ENCODE data around the gene TLL1. TPM values are rescaled to one million over a fixed set of nuclear protein-coding genes. Genes with fewer than 3 reads are reported as not detected.

TLL1 gene
- total and polyA plus RNA-seq, 2 donors (not counting 3 experiments of a cell fraction or from before 2014, with no cell fraction given) = 0.41 to 1.4 TPM

- CTCF ChIA-PET = interaction anchor here (1.1 kb wide), 1 partner anchor 10 kb away, joined by 5 read pairs; no protein-coding TSS in a partner anchor
- Histone ChIP-seq H3K4me3 (replicated peaks in 1 of 3; ENCODE audit: insufficient read depth in 1 of 3, low read depth in 1 of 3, low read length in 3 of 3) (no peak overlapping the region), H3K27me3 (ENCODE audit: control insufficient read depth in 2 of 2, insufficient read depth in 2 of 2, low read length in 2 of 2) (no peaks in the 10 kb centered on the region), H3K9me3 (replicated peaks; ENCODE audit: control insufficient read depth, insufficient read depth, low read length) (no peaks in the 10 kb centered on the region), H3K9ac (replicated peaks; ENCODE audit: extremely low read depth, insufficient read depth, low read length) (no peak overlapping the region), H3K4me1 (ENCODE audit: control insufficient read depth, extremely low read depth, insufficient read depth, low read length) (no peaks in the 10 kb centered on the region), H2AFZ (ENCODE audit: low read depth, low read length) (no peak overlapping the region), H3K4me2 (ENCODE audit: insufficient read depth, low read length) (no peak overlapping the region), H4K20me1 (replicated peaks; ENCODE audit: control insufficient read depth, extremely low read depth, insufficient read depth, low read length) (no peaks in the 10 kb centered on the region), H3K9me1 (replicated peaks; ENCODE audit: control insufficient read depth, extremely low read depth, insufficient read depth, low read length) (no peaks in the 10 kb centered on the region), H3K27ac (ENCODE audit: insufficient read depth, low read depth, low read length) (no peak overlapping the region), H3K79me2 (ENCODE audit: control insufficient read depth, insufficient read depth, low read length) (no peaks in the 10 kb centered on the region), H3K36me3 (ENCODE audit: control insufficient read depth in 2 of 2, extremely low read depth in 1 of 2, insufficient read depth in 2 of 2, low read length in 2 of 2) (no peaks in the 10 kb centered on the region)
- dilution Hi-C loops (cut with MboI; ENCODE audit: extremely low pct_ligation_motif_present, low sequenced_read_pairs) (no loop called here), intact Hi-C loops (cut with micrococcal nuclease) (no loop called here)
- no peak for TF ChIP-seq GATA2 (IDR thresholded peaks at IDR 0.05; ENCODE audit: insufficient read depth, insufficient read length, low read depth, low read length)
- TF ChIP-seq EZH2 (IDR thresholded peaks at IDR 0.05; ENCODE audit: borderline replicate concordance, low read depth, low read length, severe bottlenecking) = no peak
- no peak for TF ChIP-seq FOS (IDR thresholded peaks at IDR 0.05; ENCODE audit: borderline replicate concordance, insufficient read depth, low read length)
- TF ChIP-seq MYC (IDR thresholded peaks at IDR 0.05; ENCODE audit: low read depth, low read length) = no peak
- no peak for TF ChIP-seq CTCF (IDR thresholded peaks at IDR 0.05; ENCODE audit: extremely low read depth in 1 of 2, insufficient read depth in 1 of 2, low read depth in 1 of 2, low read length in 2 of 2)
- TF ChIP-seq POLR2AphosphoS5 (IDR thresholded peaks at IDR 0.05; ENCODE audit: insufficient read depth, low read depth, low read length) = no peak
- POLR2A ChIA-PET = no interaction called here
- DNase-seq (ENCODE audit: low read depth, low spot score) = no peak
- BruUV-seq (replicated peaks) = no TSS peak
- no peak for FAIRE-seq
Observed at GRCh38 chr4:165971446-165971845, 98.4 kb downstream of the TLL1 start.

Measured in endothelial cell of umbilical vein (primary cell).